Lower lobe of right lung (tissue), 2 donors: ENCODE results near the gene IRF8. TPM values are rescaled to one million over a fixed set of nuclear protein-coding genes. Genes with fewer than 3 reads are reported as not detected.

Experiments used
- ATAC-seq, 2 donors: fragments of 200-7000 bp; cut with Tn5 transposase; one replicate each; pipeline ENCODE4 v1.9.1; 2020 to 2022; ENCODE audit warnings: mild to moderate bottlenecking in 2 of 2, moderate library complexity in 2 of 2
- DNase-seq: peaks from one replicate; pipeline ENCODE4 v3.0.0-alpha.2; 2020
- H3K27ac ChIP-seq: fragments of 200-600 bp; one replicate; pipeline ENCODE4 v1.8.0; 2022
- H3K27me3 ChIP-seq: fragments of 200-600 bp; one replicate; pipeline ENCODE4 v1.8.0; 2022; ENCODE audit warnings: low read depth
- H3K36me3 ChIP-seq: fragments of 200-600 bp; one replicate; pipeline ENCODE4 v1.8.0; 2022; ENCODE audit warnings: mild to moderate bottlenecking
- H3K4me1 ChIP-seq: fragments of 200-600 bp; one replicate; pipeline ENCODE4 v1.8.0; 2022
- H3K4me3 ChIP-seq: fragments of 200-600 bp; one replicate; pipeline ENCODE4 v1.8.0; 2022; ENCODE audit warnings: mild to moderate bottlenecking
- H3K9me3 ChIP-seq: fragments of 200-600 bp; one replicate; pipeline ENCODE4 v1.8.0; 2022
- intact Hi-C: fragments of 100-400 bp; cut with DNase I; formaldehyde crosslinking; loops from one replicate; pipeline ENCODE4 v1.11.0; 2022
- total RNA-seq: library from RNA; stranded (reverse); fragmentation: NEBNext Ultra II Directional; extraction: Animal tissue kit (Norgen Biotek cat#: 25700); gene quantifications from one replicate; pipeline ENCODE4 v1.2.1, GENCODE V29; 2021
- TF ChIP-seq, protein P1 (sequence below): fragments of 200-600 bp; IDR thresholded peaks from one replicate; pipeline ENCODE4 v1.8.0; 2022; ENCODE audit warnings: antibody characterized with exemption, mild to moderate bottlenecking
- donor health status: DM: no; HTN: yes; CAD: no; lungs with severe emphysema.

IRF8 gene
- total RNA-seq, 1 donor from 2014 or later = 67.9 TPM

DNA sequence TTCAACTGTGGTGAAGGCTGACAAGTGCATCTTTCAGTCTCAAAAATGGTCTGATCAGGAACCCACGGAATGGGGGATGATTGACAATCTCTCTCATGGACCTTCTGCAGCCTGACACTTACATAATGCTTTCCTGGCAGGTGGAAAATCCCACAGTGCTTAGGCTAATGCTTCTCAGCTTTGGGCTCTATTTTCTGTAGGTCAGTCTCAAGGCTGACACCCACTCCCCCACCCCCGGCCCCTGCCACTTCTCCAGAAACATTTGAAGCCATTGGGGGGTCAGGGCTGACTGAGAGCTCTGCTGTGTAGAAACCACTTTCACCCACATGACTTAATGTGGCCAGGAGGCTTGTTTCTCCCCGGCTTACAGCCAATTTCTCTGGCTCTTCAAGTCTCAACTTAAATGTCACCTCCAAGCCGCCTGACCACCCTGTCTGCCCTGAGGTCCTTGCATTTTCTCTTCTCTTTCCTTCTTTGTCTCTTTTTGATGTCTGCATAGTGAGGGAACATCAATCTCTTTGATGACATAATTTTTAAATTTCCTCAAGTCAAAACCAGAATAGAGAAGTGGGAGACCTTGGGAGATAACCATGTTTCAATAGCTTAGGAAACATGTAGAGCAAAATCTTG is 16.7 kb upstream of the IRF8 start:
- H3K9me3 ChIP-seq = no peaks in the 10 kb centered on the region
- H3K4me3 ChIP-seq = no peak overlapping the region
- TF ChIP-seq, protein P1, sequence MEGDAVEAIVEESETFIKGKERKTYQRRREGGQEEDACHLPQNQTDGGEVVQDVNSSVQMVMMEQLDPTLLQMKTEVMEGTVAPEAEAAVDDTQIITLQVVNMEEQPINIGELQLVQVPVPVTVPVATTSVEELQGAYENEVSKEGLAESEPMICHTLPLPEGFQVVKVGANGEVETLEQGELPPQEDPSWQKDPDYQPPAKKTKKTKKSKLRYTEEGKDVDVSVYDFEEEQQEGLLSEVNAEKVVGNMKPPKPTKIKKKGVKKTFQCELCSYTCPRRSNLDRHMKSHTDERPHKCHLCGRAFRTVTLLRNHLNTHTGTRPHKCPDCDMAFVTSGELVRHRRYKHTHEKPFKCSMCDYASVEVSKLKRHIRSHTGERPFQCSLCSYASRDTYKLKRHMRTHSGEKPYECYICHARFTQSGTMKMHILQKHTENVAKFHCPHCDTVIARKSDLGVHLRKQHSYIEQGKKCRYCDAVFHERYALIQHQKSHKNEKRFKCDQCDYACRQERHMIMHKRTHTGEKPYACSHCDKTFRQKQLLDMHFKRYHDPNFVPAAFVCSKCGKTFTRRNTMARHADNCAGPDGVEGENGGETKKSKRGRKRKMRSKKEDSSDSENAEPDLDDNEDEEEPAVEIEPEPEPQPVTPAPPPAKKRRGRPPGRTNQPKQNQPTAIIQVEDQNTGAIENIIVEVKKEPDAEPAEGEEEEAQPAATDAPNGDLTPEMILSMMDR = no peak
- ATAC-seq (no peak), DNase-seq (no peak)
- intact Hi-C loops = no loop called here
- no peaks in the 10 kb centered on the region for H3K36me3 ChIP-seq
- H3K27me3 ChIP-seq = peaks cover 13% of the 10 kb centered on the region
- no peaks in the 10 kb centered on the region for H3K4me1 ChIP-seq
- H3K27ac ChIP-seq = no peak overlapping the region

DNA sequence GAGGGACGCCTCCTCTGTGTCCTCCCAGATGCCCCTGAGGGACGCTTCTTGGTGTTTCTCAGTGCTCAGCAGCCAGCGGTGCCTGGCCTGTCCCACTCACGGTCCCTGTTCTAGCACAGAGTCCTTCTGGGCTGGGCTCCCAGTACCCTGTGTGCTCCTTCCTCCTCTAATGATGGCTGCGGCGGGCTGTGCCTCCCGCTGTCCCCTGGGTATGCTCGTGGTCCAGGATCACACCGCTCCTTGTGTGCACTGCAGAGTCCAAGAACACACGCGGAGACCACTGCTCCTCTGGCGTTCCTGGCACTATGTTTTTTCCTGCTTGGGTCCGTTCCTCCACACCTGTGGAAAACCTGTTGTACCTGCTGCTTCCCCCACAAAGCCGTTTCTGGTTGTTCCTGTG is 15.1 kb upstream of the IRF8 start:
- Histone ChIP-seq H3K9me3 (no peaks in the 10 kb centered on the region), H3K4me1 (peaks cover 5% of the 10 kb centered on the region), H3K27me3 (peaks cover 13% of the 10 kb centered on the region), H3K27ac (no peak overlapping the region), H3K36me3 (no peaks in the 10 kb centered on the region), H3K4me3 (no peak overlapping the region)
- ATAC-seq (no peak), DNase-seq (no peak)
- TF ChIP-seq, protein P1 = no peak
- intact Hi-C loops = no loop called here

DNA sequence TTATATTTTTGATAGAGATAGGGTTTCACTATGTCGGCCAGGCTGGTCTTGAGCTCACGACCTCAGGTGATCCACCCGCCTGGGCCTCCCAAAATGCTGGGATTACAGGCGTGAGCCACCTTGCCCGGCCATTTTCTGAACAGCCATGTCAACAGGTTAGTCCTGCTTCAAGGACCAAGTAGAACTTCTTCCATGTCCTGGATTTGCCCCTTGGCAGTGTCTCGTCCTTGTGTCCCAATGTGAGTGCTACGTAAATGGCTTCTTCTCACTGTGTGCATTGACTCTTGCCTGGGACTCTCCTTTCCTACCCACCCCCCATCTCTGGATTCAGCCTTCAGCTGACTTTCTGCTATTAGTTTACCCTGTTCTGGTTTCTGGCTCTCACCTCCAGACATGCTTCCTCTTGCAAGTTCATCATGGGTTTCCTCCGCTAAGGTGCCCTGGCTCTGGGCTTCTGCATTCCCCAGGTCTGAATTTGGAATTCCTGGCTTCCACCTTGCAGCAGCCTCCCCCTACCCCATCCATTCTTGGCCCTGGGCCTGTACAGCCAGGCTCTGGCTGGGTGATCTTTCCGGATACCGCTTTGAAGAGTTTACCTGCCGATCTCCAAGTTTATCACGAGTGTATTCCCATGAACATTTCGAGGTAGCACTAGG is 14.0 kb upstream of the IRF8 start:
- H3K4me3 ChIP-seq = no peak overlapping the region
- H3K4me1 ChIP-seq = peaks cover 11% of the 10 kb centered on the region
- no peak for ATAC-seq
- peaks cover 13% of the 10 kb centered on the region for H3K27me3 ChIP-seq
- H3K27ac ChIP-seq = no peak overlapping the region
- TF ChIP-seq, protein P1 = no peak
- no peaks in the 10 kb centered on the region for H3K9me3 ChIP-seq
- intact Hi-C loops = no loop called here
- H3K36me3 ChIP-seq = no peaks in the 10 kb centered on the region
- no peak for DNase-seq

DNA sequence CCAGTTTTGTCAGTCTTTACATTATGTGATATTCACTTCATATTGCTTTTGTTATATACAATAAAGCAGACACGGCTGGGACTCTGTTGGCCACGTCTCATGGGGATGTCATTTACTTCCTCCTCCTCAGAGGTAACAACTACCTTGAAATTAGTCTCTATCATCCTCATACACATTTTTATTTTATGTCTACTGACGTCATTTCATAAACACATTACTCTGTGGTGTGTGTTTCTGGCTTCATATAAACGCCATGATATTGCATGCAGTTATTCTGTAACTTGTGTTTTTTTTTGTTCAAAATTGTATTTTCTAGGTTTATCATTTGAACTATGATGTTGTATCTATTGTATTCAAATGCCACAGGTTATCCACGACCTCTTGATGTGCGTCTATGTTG is 13.4 kb upstream of the IRF8 start:
- H3K27me3 ChIP-seq = peaks cover 13% of the 10 kb centered on the region
- H3K4me1 ChIP-seq = peaks cover 11% of the 10 kb centered on the region
- DNase-seq = no peak
- H3K4me3 ChIP-seq = no peak overlapping the region
- no peaks in the 10 kb centered on the region for H3K9me3 ChIP-seq
- intact Hi-C loops = no loop called here
- TF ChIP-seq, protein P1 = no peak
- H3K36me3 ChIP-seq = no peaks in the 10 kb centered on the region
- no peak for ATAC-seq
- H3K27ac ChIP-seq = no peak overlapping the region

DNA sequence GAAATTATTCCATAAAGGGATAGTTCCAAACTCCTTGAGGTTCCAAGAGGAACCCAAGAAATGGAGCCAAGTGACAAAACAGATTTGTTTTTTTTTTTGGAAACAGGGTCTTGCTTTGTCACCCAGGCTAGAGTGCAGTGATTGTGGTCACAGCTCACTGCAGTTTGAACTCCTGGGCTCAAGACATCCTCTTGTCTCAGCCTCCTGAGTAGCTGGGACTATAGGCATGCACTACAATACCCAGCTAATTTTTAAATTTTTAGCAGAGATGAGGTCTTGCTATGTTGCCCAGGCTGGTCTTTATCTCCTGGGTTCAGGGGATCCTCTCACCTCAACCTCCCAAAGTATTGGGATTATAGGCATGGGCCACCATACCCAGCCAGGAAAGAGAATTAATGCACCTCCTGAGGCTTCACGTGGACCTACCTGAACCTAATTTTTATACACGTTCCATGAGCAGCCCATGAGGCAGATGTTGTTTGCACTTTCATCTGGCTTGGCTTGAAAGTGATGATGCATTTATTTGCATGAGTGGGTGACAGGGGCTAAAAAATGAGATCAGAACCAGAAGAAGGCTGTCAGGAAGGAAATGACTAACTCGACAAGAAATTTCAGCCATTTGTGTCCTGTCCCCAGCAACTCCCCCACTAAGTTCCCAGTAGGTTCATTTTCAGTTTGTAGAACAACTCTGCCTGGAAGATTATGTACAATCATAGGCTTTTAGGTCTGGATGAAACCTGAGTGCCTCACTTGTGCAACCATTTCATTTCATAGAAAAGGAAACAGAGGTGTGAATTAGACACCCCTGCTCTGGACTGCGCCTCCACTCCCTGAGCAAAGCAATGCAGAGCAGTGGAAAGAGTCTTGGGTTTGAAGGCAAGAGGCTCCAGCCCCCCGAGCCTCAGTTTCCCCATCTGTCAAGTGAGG is 10.3 kb upstream of the IRF8 start:
- peaks cover 12% of the 10 kb centered on the region for H3K27me3 ChIP-seq
- H3K9me3 ChIP-seq = no peaks in the 10 kb centered on the region
- no peak overlapping the region for H3K4me3 ChIP-seq
- TF ChIP-seq, protein P1 = no peak
- peak; percentile 21 to 29 for ATAC-seq
- intact Hi-C loops = no loop called here
- no peaks in the 10 kb centered on the region for H3K36me3 ChIP-seq
- no peak for DNase-seq
- H3K4me1 ChIP-seq = peaks cover 11% of the 10 kb centered on the region
- H3K27ac ChIP-seq = no peak overlapping the region
